VCaP (cell line): ENCODE measurements around the gene NANS.
"Not testable (repeated sequence)": the region's sequence is repeated elsewhere in the genome, so short reads cannot be mapped to it uniquely, and the experiment has no call there.

Experiments
- H3K27ac ChIP-seq: fragments of 450-650 bp; 2 replicates; pipeline ENCODE4 v1.5.1; 2017
- TF ChIP-seq, protein P1 (sequence below): fragments of 450-650 bp; conservative IDR thresholded peaks from 2 replicates; pipeline ENCODE4 v1.5.1; 2017; ENCODE audit warnings: mild to moderate bottlenecking, moderate library complexity

NANS gene

GRCh38 chr9:98087420-98088354 is 31.2 kb downstream of the NANS start:
- TF ChIP-seq, protein P1, sequence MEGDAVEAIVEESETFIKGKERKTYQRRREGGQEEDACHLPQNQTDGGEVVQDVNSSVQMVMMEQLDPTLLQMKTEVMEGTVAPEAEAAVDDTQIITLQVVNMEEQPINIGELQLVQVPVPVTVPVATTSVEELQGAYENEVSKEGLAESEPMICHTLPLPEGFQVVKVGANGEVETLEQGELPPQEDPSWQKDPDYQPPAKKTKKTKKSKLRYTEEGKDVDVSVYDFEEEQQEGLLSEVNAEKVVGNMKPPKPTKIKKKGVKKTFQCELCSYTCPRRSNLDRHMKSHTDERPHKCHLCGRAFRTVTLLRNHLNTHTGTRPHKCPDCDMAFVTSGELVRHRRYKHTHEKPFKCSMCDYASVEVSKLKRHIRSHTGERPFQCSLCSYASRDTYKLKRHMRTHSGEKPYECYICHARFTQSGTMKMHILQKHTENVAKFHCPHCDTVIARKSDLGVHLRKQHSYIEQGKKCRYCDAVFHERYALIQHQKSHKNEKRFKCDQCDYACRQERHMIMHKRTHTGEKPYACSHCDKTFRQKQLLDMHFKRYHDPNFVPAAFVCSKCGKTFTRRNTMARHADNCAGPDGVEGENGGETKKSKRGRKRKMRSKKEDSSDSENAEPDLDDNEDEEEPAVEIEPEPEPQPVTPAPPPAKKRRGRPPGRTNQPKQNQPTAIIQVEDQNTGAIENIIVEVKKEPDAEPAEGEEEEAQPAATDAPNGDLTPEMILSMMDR: no peak
- no peak overlapping the region for H3K27ac ChIP-seq

- not testable (repeated sequence) for H3K27ac ChIP-seq
Measured at GRCh38 chr9:98090674-98091073, 34.1 kb downstream of the NANS start.

DNA sequence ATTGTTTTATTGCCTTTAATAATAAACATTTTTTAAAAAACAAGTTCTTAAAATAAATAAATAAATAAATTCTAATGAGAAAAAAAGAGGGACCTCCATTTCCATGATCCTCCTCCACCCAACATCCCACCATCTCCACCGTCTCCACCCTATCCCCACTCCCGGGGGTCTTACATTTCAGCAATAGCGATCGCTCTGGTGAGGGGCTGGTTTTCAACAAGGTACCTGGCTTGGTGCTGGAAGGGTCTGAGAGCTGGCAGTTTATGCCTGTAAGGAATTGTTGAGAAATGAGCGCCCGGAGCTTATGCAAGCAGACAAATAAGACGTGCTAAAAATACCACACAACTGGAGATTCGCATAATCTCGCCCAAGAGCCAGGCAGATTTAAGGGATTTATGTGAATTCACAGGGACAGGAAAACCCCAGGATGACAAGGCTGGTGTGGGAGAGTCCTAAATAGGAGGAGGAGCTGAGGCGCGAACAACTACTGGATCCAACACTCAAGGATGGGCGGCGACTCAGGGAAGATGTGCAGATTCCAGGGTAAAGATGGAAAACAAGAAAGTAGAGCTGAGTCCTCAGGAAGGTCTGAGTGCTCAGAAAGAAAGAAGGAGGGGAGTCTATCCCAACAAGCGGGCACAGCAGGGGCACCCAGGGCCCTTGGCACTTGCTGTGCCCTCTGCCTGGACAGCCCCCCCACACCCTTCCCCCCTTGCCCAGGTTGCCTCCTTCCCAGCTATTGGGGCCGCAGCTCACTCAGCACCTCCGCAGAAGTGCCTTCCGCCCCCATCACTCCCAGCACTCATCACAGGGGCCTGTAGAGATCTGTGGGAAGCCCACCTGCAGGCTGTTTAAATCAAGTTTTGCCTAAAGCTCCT is 35.4 kb downstream of the NANS start:
- H3K27ac ChIP-seq: no peak overlapping the region
- TF ChIP-seq, protein P1: no peak

GRCh38 chr9:98092613-98092931 is 36.0 kb downstream of the NANS start:
- TF ChIP-seq, protein P1: no peak
- no peak overlapping the region for H3K27ac ChIP-seq

DNA sequence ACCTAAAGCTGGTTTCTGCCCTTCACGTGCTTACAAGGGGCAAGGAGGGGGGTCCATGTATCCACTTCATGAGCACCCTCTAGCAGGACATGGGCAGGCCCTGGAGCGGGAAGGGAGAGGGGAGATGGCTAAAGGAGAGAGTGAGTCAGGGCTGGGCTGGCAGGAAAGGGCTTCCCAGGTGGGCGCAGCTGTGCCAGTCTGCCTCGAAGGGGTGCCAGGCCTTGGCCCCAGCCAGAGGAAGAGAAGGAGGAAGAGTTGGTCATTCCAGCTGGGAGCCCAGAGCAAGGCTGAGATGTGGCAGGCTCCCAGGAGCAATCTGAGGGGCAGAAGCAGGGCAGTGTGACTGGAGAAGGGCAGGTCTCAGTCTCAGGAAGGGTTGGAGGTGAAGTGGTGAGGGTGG is 37.8 kb downstream of the NANS start:
- no peak overlapping the region; the same call in 1 of the 2 replicates for H3K27ac ChIP-seq
- TF ChIP-seq, protein P1: no peak

DNA sequence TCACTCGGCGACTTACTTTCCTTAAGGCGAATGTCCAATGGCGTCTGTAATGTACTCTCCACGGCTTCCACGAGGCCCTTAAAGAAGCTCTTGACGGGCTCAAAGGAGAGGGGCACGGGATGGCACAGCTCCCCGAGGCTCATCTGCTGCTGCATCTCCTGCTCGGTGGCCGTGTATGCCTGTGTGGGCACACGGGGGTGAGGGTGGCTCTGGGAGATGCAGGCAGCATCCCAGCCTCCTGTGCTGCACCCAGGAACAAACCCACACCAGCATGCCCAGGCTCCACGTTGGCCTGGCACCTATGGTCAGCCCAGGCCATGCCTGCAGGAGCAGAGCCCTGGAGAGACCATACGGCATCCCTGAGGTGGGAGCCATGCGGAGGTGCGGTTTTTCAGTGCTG is 38.3 kb downstream of the NANS start:
- TF ChIP-seq, protein P1: no peak
- H3K27ac ChIP-seq: peak overlapping the region; percentile 9; the same call in 1 of the 2 replicates

DNA sequence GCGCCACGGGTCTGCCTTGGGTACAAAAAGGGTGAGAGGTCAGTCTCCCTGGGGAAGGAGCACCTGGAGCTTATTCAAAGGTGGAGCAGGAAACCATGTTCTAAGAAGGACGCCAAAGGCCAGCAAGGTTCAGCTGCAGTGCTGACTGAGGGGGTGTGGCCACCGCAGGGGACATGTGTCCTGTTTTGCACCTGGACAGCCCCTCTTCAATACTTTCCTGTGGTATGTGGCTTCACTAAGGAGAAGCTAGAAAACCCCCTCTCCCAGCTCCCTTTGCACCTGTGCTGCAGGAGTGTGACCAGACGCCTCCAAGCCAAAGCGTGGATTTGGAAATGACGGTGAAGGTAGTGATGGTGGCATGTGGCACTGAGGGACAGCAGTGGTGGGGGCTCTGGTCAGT is 38.9 kb downstream of the NANS start:
- TF ChIP-seq, protein P1: no peak

More for the DNA sequence above, 38.9 kb downstream of the NANS start:
- peak overlapping the region; percentile 9; the same call in 1 of the 2 replicates for H3K27ac ChIP-seq
